Measurements from ENCODE around the gene ABCA5. TPM values are rescaled to one million over a fixed set of nuclear protein-coding genes. Genes with fewer than 3 reads are reported as not detected.

ABCA5 gene
- total and polyA plus RNA-seq, 2 donors (not counting 1 experiment from before 2014, with no cell fraction given), result 9.8 to 37.2 TPM

DNA sequence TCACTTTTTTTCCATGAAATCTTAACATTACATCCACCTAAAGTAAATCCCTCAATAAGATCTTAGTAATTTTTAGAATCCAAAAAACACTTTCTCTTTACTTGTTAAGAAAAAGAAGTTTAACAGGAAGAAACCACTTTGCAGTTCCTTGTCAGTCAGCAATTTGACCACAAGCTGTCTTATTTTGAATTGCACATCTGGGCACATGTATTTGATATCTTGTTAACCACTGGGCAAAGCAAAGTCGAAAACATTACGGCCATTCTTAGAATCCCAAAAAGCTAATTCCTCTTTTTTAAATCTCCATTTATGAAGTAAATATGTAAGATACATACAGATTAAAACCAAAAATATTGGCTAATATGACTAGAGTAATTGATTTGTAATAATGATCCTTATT is 99.4 kb downstream of the ABCA5 start:
- Histone ChIP-seq H3K27ac (ENCODE audit: low read length in 2 of 2) (peak overlapping the region in 1 of 2 donors; percentile 58), H3K9me3 (ENCODE audit: control extremely low read depth in 1 of 3, control insufficient read depth in 2 of 3, insufficient read depth in 1 of 3, low read length in 2 of 3) (peaks cover 0 to 5% (median 1%) of the 10 kb centered on the region in 3 donors), H4K20me1 (ENCODE audit: control insufficient read depth, insufficient read depth, low read length, poor library complexity, severe bottlenecking) (no peaks in the 10 kb centered on the region), H3K9ac (ENCODE audit: low read length) (no peak overlapping the region), H2AFZ (ENCODE audit: insufficient read depth, low read depth, low read length, poor library complexity, severe bottlenecking) (no peak overlapping the region), H3K4me2 (replicated peaks; ENCODE audit: low read depth, low read length, poor library complexity, severe bottlenecking) (peak overlapping the region; percentile 17), H3K27me3 (replicated peaks in 1 of 4; ENCODE audit: control extremely low read depth in 1 of 4, control insufficient read depth in 3 of 4, insufficient read depth in 4 of 4, low read length in 3 of 4) (no peaks in the 10 kb centered on the region), H3K36me3 (replicated peaks in 1 of 2; ENCODE audit: control extremely low read depth in 1 of 2, control insufficient read depth in 1 of 2, extremely low read depth in 1 of 2, insufficient read depth in 2 of 2, low read length in 1 of 2) (no peaks in the 10 kb centered on the region), H3K4me3 (ENCODE audit: control extremely low read depth in 1 of 5, extremely low read depth in 1 of 5, insufficient read depth in 1 of 5, low read depth in 2 of 5, low read length in 4 of 5) (no peak overlapping the region), H3K4me1 (ENCODE audit: control insufficient read depth in 2 of 2, insufficient read depth in 2 of 2, low read length in 2 of 2) (peaks cover 5 to 19% of the 10 kb centered on the region in 2 donors), H3K79me2 (ENCODE audit: control insufficient read depth, insufficient read depth, low read length) (no peaks in the 10 kb centered on the region)
- POLR2A ChIA-PET, result no interaction called here
- Mint-ChIP-seq H3K27ac (no peak overlapping the region), H3K4me3 (no peak overlapping the region), H3K9me3 (ENCODE audit: insufficient read depth) (peaks cover 4% of the 10 kb centered on the region), H3K27me3 (no peaks in the 10 kb centered on the region), H3K4me1 (peaks cover 18% of the 10 kb centered on the region)
- TF ChIP-seq, protein P1, sequence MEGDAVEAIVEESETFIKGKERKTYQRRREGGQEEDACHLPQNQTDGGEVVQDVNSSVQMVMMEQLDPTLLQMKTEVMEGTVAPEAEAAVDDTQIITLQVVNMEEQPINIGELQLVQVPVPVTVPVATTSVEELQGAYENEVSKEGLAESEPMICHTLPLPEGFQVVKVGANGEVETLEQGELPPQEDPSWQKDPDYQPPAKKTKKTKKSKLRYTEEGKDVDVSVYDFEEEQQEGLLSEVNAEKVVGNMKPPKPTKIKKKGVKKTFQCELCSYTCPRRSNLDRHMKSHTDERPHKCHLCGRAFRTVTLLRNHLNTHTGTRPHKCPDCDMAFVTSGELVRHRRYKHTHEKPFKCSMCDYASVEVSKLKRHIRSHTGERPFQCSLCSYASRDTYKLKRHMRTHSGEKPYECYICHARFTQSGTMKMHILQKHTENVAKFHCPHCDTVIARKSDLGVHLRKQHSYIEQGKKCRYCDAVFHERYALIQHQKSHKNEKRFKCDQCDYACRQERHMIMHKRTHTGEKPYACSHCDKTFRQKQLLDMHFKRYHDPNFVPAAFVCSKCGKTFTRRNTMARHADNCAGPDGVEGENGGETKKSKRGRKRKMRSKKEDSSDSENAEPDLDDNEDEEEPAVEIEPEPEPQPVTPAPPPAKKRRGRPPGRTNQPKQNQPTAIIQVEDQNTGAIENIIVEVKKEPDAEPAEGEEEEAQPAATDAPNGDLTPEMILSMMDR (IDR thresholded peaks at IDR 0.05), result no peak
- TF ChIP-seq EZH2 (IDR thresholded peaks at IDR 0.05; ENCODE audit: borderline replicate concordance, insufficient read depth, low read depth, low read length, poor library complexity, severe bottlenecking), result no peak
- no peak for ATAC-seq (ENCODE audit: low read depth)
- no CpG with 5 or more reads among the region's 2 CpGs for WGBS (ENCODE audit: insufficient coverage)
- intact Hi-C loops (cut with micrococcal nuclease), result no loop called here
- CTCF ChIA-PET, result interaction anchor here (1.3 kb wide), 2 partner anchors 433 to 452 kb away, joined by 3 to 4 read pairs; no protein-coding TSS in a partner anchor
- no peak for DNase-seq

DNA sequence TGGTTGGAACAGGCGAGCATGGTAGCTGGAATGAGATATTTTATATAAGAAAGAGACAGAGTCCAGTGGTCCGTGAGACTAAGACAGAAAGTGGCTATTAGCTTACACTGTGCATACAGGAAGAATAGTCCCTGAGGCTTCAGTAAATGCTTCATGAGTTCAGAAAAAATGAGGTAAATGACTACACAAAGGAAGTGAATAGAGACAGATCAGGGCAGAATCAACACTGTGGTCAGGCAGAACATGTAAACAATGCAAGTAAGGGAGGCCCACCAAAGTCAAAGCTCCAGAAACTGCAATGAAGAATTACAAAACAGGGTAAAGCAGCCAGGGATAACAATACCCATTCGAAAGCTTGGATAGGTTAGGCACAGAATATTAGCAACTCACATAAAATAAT is 103.1 kb downstream of the ABCA5 start:
- peaks cover 5 to 19% of the 10 kb centered on the region in 2 donors for H3K4me1 ChIP-seq (ENCODE audit: control insufficient read depth in 2 of 2, insufficient read depth in 2 of 2, low read length in 2 of 2)
- Mint-ChIP-seq H3K9me3 (ENCODE audit: insufficient read depth) (no peaks in the 10 kb centered on the region), H3K27me3 (no peaks in the 10 kb centered on the region), H3K4me3 (no peak overlapping the region), H3K27ac (peak overlapping the region; percentile 35), H3K4me1 (peaks cover 18% of the 10 kb centered on the region)
- no peak overlapping the region for H3K4me3 ChIP-seq (ENCODE audit: control extremely low read depth in 1 of 5, extremely low read depth in 1 of 5, insufficient read depth in 1 of 5, low read depth in 2 of 5, low read length in 4 of 5)
- no peaks in the 10 kb centered on the region for H3K27me3 ChIP-seq (replicated peaks in 1 of 4; ENCODE audit: control extremely low read depth in 1 of 4, control insufficient read depth in 3 of 4, insufficient read depth in 4 of 4, low read length in 3 of 4)
- H3K4me2 ChIP-seq (replicated peaks; ENCODE audit: low read depth, low read length, poor library complexity, severe bottlenecking), result peak overlapping the region; percentile 24
- H2AFZ ChIP-seq (ENCODE audit: insufficient read depth, low read depth, low read length, poor library complexity, severe bottlenecking), result peak overlapping the region; percentile 44
- peak overlapping the region in 1 of 2 donors; percentile 67 for H3K27ac ChIP-seq (ENCODE audit: low read length in 2 of 2)
- no peaks in the 10 kb centered on the region for H3K9me3 ChIP-seq (ENCODE audit: control extremely low read depth in 1 of 3, control insufficient read depth in 2 of 3, insufficient read depth in 1 of 3, low read length in 2 of 3)
- H3K36me3 ChIP-seq (replicated peaks in 1 of 2; ENCODE audit: control extremely low read depth in 1 of 2, control insufficient read depth in 1 of 2, extremely low read depth in 1 of 2, insufficient read depth in 2 of 2, low read length in 1 of 2), result no peaks in the 10 kb centered on the region
- ATAC-seq (ENCODE audit: low read depth) (no peak), DNase-seq (no peak)
- H3K79me2 ChIP-seq (ENCODE audit: control insufficient read depth, insufficient read depth, low read length), result no peaks in the 10 kb centered on the region
- WGBS (ENCODE audit: insufficient coverage), result 83% methylated on average over 2 of the region's 3 CpGs
- H4K20me1 ChIP-seq (ENCODE audit: control insufficient read depth, insufficient read depth, low read length, poor library complexity, severe bottlenecking), result no peaks in the 10 kb centered on the region
- no peak overlapping the region for H3K9ac ChIP-seq (ENCODE audit: low read length)
- POLR2A ChIA-PET, result no interaction called here
- CTCF ChIA-PET, result interaction anchor here (1.0 to 2.8 kb wide), 7 partner anchors 10 to 483 kb away, joined by 3 to 15 read pairs (median 4); no protein-coding TSS in a partner anchor
- TF ChIP-seq EZH2 (IDR thresholded peaks at IDR 0.05; ENCODE audit: borderline replicate concordance, insufficient read depth, low read depth, low read length, poor library complexity, severe bottlenecking), result no peak
- TF ChIP-seq, protein P1 (IDR thresholded peaks at IDR 0.05), result no peak
- intact Hi-C loops (cut with micrococcal nuclease), result no loop called here
